Measurements from ENCODE around the gene AMN.

Gene AMN

GRCh38 chr14:102909462-102909861, 13.0 kb upstream of the AMN start:
- TF ChIP-seq, protein P1, sequence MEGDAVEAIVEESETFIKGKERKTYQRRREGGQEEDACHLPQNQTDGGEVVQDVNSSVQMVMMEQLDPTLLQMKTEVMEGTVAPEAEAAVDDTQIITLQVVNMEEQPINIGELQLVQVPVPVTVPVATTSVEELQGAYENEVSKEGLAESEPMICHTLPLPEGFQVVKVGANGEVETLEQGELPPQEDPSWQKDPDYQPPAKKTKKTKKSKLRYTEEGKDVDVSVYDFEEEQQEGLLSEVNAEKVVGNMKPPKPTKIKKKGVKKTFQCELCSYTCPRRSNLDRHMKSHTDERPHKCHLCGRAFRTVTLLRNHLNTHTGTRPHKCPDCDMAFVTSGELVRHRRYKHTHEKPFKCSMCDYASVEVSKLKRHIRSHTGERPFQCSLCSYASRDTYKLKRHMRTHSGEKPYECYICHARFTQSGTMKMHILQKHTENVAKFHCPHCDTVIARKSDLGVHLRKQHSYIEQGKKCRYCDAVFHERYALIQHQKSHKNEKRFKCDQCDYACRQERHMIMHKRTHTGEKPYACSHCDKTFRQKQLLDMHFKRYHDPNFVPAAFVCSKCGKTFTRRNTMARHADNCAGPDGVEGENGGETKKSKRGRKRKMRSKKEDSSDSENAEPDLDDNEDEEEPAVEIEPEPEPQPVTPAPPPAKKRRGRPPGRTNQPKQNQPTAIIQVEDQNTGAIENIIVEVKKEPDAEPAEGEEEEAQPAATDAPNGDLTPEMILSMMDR (IDR thresholded peaks at IDR 0.05; ENCODE audit: low read depth, low read length, missing control alignments), result no peak
- no peak overlapping the region for H3K4me3 ChIP-seq (ENCODE audit: low read depth, low read length)
- DNase-seq (ENCODE audit: low read depth), result no peak

- no peak for DNase-seq (ENCODE audit: low read depth)
- TF ChIP-seq, protein P1 (IDR thresholded peaks at IDR 0.05; ENCODE audit: low read depth, low read length, missing control alignments), result no peak
Measured at GRCh38 chr14:102909911-102910310, 12.6 kb upstream of the AMN start.

GRCh38 chr14:102910442-102910841, 12.0 kb upstream of the AMN start:
- no peak overlapping the region for H3K4me3 ChIP-seq (ENCODE audit: low read depth, low read length)
- TF ChIP-seq, protein P1 (IDR thresholded peaks at IDR 0.05; ENCODE audit: low read depth, low read length, missing control alignments), result no peak
- no peak for DNase-seq (ENCODE audit: low read depth)

More at GRCh38 chr14:102909911-102910310, 12.6 kb upstream of the AMN start:
- no peak overlapping the region for H3K4me3 ChIP-seq (ENCODE audit: low read depth, low read length)

DNA sequence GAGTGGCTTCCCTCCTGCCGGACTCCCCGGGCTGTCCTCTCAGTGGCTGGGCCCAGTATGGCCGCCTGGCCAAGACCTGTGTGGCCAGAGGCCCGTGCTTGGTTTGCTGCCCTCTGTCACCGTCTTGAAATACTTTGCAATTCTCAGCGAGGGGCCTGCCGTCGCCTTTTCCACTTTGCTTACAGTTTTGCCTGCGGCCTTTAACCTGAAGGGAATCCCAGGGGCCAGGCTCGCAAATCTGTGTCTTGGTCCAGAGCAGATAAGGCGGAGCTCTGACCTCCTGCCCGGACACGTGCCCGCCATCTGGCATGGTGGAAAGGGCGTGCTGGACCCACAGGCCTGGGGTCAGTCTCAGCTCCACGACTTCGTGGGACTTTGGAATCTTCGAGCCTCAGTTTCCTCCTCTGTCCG, 10.9 kb upstream of the AMN start:
- H3K4me3 ChIP-seq (ENCODE audit: low read depth, low read length), result no peak overlapping the region
- TF ChIP-seq, protein P1 (IDR thresholded peaks at IDR 0.05; ENCODE audit: low read depth, low read length, missing control alignments), result no peak
- DNase-seq (ENCODE audit: low read depth), result no peak

GRCh38 chr14:102911991-102912761, 10.3 kb upstream of the AMN start:
- TF ChIP-seq, protein P1 (IDR thresholded peaks at IDR 0.05; ENCODE audit: low read depth, low read length, missing control alignments), result no peak
- no peak overlapping the region for H3K4me3 ChIP-seq (ENCODE audit: low read depth, low read length)
- DNase-seq (ENCODE audit: low read depth), result no peak

DNA sequence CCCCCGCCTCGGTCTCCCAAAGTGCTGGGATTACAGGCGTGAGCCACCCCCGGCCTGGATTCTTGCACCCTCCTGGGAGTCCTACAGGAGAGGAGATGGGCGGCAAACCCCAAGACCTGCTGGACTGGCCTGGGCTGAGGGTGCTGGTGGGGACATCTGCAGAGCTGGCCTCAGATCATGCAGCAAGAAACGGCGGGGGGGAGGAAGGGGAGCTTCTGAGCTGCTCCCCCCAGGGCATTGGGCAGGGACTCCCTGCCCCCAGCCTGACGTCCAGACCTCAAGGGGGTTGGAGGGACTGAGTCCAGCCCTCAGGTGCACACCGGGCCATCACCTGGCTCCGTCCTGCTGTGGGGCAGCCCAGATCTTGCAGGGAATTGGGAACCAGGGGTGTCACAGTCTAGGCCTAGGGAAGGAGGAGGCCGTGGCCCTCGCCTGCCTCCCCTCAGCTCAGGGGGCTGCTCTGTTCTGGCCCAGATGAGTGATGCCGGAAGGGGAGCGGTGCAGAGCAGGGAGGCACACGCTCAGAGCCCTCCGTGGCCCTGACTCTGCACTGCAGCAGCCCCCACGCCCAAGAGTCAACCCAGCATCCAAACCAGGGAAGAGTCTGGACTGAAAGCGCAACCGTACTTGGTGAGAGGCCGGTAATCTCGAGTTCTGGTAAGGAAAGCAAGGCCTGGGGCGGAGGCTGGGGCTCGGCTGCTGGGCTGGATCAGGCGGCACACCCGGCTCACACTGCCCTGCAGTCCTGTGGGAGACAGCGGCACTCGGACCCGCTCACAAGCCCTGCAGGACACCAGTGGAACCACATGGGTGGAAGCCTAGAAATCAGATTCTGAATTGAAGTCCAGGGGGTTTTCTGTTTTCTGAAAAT, 8.9 kb upstream of the AMN start:
- no peak overlapping the region for H3K4me3 ChIP-seq (ENCODE audit: low read depth, low read length)
- DNase-seq (ENCODE audit: low read depth), result no peak

More for the DNA sequence above, 8.9 kb upstream of the AMN start:
- TF ChIP-seq, protein P1 (IDR thresholded peaks at IDR 0.05; ENCODE audit: low read depth, low read length, missing control alignments), result peak; percentile 20
